NCI-H1436 treated with DMSO at 0.1 percent for 48 hours (cell line): ENCODE data around the gene PDE5A.
A peak's percentile ranks its signal among the peaks of the same experiment; 100 is the strongest.
"Not testable (repeated sequence)": the region's sequence is repeated elsewhere in the genome, so short reads cannot be mapped to it uniquely, and the experiment has no call there.

Source experiments
- DNase-seq: peaks from one replicate; lab custom pipeline; 2025; lab: John Stamatoyannopoulos, UW

PDE5A gene

GRCh38 chr4:119470737-119471063, 157.9 kb downstream of the PDE5A start:
- not testable (repeated sequence) for DNase-seq

- DNase-seq = not testable (repeated sequence)
Measured at GRCh38 chr4:119470021-119470736, 158.4 kb downstream of the PDE5A start.

GRCh38 chr4:119469039-119469438, 159.6 kb downstream of the PDE5A start:
- not testable (repeated sequence) for DNase-seq

GRCh38 chr4:119462733-119463132, 165.9 kb downstream of the PDE5A start:
- not testable (repeated sequence) for DNase-seq

GRCh38 chr4:119455734-119456133, 172.9 kb downstream of the PDE5A start:
- DNase-seq = not testable (repeated sequence)

- peak; percentile 73 for DNase-seq
Measured at GRCh38 chr4:119454491-119455270, 173.9 kb downstream of the PDE5A start.

- not testable (repeated sequence) for DNase-seq
Measured at GRCh38 chr4:119454151-119454490, 174.5 kb downstream of the PDE5A start.

GRCh38 chr4:119453286-119453685, 175.3 kb downstream of the PDE5A start:
- DNase-seq = not testable (repeated sequence)

- DNase-seq = not testable (repeated sequence)
Measured at GRCh38 chr4:119449851-119450250, 178.8 kb downstream of the PDE5A start.
